SHP77 treated with DMSO at 0.1 percent for 48 hours (cell line): ENCODE data around the gene GSPT1.
"Not testable (repeated sequence)": the region's sequence is repeated elsewhere in the genome, so short reads cannot be mapped to it uniquely, and the experiment has no call there.

ENCODE experiments used
- DNase-seq: peaks from one replicate; lab custom pipeline; 2025; lab: John Stamatoyannopoulos, UW

Gene GSPT1

GRCh38 chr16:11915644-11916523 is at the start of gene GSPT1:
GSPT1 (minus strand) TSS chr16:11915956; CDS start chr16:11915720, 236 bp downstream.
- DNase-seq = peak; percentile 94

- DNase-seq = no peak
Measured at GRCh38 chr16:11964761-11965551, 49.2 kb upstream of the GSPT1 start, which contains the start of gene TNFRSF17. TNFRSF17 (plus strand) TSS chr16:11965210; CDS start chr16:11965325, 115 bp downstream.

GRCh38 chr16:11963706-11964105 is 48.0 kb upstream of the GSPT1 start:
- no peak for DNase-seq

DNA sequence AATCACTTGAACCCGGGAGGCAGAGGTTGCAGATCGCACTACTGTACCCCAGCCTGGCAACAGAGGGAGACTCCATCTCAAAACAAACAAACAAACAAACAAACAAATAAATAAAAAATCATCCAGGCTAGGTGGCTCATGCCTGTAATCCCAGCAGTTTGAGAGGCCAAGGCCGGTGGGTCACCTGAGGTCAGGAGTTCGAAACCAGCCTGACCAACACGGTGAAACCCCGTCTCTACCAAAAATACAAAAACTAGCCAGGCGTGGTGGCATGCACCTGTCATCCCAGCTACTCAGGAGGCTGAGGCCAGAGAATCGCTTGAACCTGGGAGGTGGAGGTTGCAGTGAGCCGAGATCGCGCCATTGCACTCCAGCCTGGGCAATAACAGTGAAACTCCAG is 47.2 kb upstream of the GSPT1 start:
- not testable (repeated sequence) for DNase-seq

DNA sequence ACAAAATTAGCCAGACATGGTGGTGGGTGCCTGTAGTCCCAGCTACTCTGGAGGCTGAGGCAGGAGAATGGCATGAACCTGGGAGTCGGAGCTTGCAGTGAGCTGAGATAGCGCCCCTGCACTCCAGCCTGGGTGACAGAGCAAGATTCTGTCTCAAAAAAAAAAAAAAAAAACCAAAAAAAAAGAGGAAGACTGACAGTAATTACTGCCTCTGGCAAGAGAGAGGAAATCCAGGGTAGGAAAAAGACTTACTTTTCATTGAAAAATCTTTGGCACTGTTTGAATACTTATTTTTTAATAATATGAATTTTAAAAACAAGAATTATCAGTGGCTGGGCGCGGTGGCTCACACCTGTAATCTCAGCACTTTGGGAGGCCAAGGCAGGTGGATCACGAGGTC is 46.7 kb upstream of the GSPT1 start:
- not testable (repeated sequence) for DNase-seq

DNA sequence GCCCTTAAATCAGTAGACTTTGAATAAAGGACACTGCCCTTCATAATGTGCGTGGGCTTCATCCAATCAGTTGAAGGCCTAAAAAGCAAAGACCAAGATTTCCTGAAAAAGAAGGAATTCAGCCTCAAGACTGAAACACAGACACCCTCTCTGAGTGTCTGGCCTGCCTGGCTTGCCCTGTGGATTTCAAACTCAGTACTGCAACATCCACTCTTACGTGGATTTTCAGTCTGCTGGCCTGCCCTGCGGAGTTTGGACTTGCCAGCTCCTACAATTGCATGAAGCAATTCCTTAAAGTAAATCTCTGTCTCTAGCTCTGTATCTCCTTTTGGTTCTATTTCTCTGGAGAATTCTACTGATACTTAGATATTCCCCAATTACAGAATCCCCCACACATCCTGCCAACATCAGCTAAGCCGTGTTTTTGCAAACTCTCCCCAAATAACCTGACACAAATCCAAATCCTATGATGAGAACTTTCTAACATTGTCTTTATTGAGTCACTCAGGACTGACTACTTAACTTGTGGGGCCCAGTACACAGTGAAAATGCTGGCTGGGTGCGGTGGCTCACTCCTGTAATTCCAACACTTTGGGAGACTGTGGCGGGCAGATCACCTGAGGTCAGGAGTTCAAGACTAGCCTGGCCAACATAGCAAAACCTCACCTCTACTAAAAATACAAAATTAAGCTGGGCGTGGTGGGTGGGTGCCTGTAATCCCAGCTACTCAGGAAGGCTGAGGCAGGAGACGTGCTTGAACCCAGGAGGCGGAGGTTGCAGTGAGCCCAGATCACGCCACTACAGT is 42.0 kb upstream of the GSPT1 start:
- DNase-seq = no peak

- DNase-seq = no peak
Measured at GRCh38 chr16:11956558-11956957, 40.8 kb upstream of the GSPT1 start.

- no peak for DNase-seq
Measured at GRCh38 chr16:11955713-11956123, 40.0 kb upstream of the GSPT1 start.

- not testable (repeated sequence) for DNase-seq
Measured at GRCh38 chr16:11953576-11953975, 37.8 kb upstream of the GSPT1 start.

GRCh38 chr16:11950388-11950787 is 34.6 kb upstream of the GSPT1 start:
- DNase-seq = no peak

DNA sequence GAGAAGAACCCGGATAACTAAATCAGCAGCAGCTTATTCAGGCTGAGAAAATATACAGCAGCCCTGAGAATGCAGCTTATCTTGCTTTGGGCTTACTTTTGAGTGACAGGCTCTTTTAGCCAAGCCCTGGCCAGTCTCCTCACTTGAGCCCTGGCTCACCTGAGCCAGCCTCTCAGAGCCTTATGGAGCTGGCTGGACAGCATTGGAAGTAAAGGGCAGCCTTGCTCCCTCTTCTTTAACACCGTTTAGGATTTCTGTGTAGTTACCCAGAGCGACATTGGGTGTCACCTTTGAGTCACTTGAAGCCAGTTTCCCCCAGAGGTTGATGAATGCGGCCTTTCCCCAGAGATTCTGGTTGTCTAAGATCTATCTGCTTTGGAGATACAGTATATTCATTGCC is 33.8 kb upstream of the GSPT1 start:
- peak; percentile 15 for DNase-seq

DNA sequence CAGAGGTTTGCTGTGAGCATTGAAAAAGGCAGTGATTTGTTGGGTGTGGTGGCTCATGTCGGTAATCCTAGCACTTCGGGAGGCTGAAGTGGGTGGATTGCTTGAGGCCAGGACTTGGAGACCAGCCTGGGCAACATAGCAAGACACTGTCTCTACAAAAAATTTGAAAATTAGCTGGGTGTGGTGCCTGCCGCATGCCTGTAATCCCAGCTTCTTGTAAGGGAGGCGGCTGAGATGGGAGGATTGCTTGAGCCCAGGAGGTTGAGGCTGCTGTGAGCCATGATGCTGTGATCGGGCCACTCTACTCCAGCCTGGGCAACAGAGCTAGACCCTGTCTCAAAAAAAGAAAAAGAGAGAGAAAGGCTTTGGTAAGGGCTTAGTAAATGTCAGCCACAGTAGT is 33.1 kb upstream of the GSPT1 start:
- no peak for DNase-seq

DNA sequence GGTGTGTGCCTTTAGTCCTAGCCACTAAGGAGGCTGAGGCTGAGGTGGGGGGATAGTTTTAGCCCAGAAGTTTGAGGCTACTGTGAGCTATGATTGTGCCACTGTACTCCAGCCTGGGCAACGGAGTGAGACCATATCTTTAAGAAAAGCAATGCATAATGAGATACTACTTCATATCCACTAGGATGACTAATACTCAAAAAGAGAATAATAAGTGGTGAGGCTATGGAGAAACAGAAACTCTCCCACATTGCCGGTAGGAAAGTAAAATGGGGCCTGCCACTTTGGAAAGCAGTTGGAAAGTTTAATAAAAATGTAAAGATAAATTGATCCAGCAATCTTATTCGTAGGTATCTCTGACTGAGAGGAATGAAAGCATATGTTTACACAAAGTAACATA is 30.7 kb upstream of the GSPT1 start:
- no peak for DNase-seq

- DNase-seq = not testable (repeated sequence)
Measured at GRCh38 chr16:11941945-11942344, 26.2 kb upstream of the GSPT1 start, which contains the start of gene NPIPB2. NPIPB2 (minus strand) TSS chr16:11942045; CDS start chr16:11942045, 0 bp downstream.

DNA sequence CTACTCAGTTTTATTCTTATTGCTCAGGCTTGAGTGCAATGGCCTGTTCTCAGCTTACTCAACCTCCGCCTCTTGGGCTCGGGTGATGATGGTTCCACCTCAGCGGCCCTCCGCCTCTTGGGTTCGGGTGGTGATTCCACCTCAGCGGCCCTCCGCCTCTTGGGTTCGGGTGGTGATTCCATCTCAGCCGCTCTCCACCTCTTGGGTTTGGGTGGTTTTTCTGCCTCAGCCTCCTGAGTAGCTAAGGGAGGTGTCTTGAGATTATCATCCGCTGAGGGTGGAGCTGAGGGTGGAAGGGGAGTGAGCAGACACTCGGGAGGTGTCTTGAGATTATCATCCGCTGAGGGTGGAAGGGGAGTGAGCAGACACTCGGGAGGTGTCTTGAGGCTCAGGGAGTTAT is 11.6 kb upstream of the GSPT1 start:
- not testable (repeated sequence) for DNase-seq

GRCh38 chr16:11924046-11924445 is 8.3 kb upstream of the GSPT1 start:
- not testable (repeated sequence) for DNase-seq

DNA sequence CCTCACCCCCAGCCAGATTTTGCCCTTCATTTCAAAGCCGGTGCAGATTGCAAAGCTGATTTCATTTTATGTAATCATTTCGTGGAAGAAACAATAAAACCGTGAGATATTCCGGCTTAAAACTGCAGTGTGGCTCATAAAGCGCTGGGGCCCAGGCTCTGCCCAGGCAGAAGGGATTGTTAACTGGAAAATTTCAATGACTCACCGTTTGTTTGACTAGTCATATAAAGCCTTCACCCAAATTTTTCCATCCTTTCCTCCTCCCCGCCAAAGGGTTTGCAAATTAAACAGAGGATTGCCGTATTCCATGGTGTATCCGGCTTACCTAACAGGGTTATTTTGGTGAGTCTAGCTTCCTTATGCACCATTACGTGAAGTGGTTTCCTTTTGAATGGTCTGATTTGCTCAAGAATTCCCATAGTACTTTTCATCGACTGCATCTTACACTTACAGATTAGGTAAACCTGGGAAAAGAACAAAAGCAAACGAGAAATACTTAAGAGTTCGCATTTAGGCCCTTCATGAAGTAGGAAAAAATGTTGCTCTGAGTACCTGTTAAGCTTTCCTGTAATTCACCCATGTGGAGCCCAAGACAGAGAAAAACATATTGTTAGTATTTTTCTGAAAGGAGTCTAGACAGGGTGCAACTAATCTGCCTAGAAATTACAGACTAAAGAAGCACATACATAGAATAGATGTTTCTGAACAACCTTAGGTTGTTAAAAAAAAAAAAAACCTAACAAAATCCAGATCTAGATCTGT is 949 bp upstream of the GSPT1 start:
- DNase-seq = peak; percentile 73

- no peak for DNase-seq
Measured at GRCh38 chr16:11915114-11915643, 577 bp downstream of the GSPT1 start.

GRCh38 chr16:11914210-11915113 is 1.3 kb downstream of the GSPT1 start:
- no peak for DNase-seq
